Neural progenitor cell (in vitro differentiated cells): ENCODE results near the gene SURF4. TPM values are rescaled to one million over a fixed set of nuclear protein-coding genes. Genes with fewer than 3 reads are reported as not detected.

Source experiments
- DNase-seq: peaks from one replicate; pipeline ENCODE4 v3.0.0-alpha.2; 2016; ENCODE audit warnings: low spot score
- H2AFZ ChIP-seq: fragments of 200-600 bp; sonication (generic); replicated peaks from 2 replicates; pipeline ENCODE4 v1.6.1; 2016; ENCODE audit warnings: antibody characterized with exemption
- H3F3A ChIP-seq: fragments of 200-600 bp; sonication (generic); 2 replicates; pipeline ENCODE4 v1.6.1; 2016; ENCODE audit warnings: antibody characterized with exemption, low read depth
- H3K27ac ChIP-seq: fragments of 200-600 bp; sonication (generic); 2 replicates; pipeline ENCODE4 v1.5.1; 2016; ENCODE audit warnings: mild to moderate bottlenecking
- H3K27me3 ChIP-seq: fragments of 200-600 bp; sonication (generic); 2 replicates; pipeline ENCODE4 v1.6.1; 2016; ENCODE audit warnings: mild to moderate bottlenecking, moderate library complexity
- H3K36me3 ChIP-seq: fragments of 200-600 bp; sonication (generic); 2 replicates; pipeline ENCODE4 v1.5.1; 2016
- H3K4me1 ChIP-seq: fragments of 200-600 bp; sonication (generic); 2 replicates; pipeline ENCODE4 v1.6.1; 2016; ENCODE audit warnings: mixed run types
- H3K4me2 ChIP-seq: fragments of 200-600 bp; sonication (generic); 2 replicates; pipeline ENCODE4 v1.6.1; 2016
- H3K4me3 ChIP-seq: fragments of 200-600 bp; sonication (generic); 2 replicates; pipeline ENCODE4 v1.5.1; 2016
- H3K79me2 ChIP-seq: fragments of 200-600 bp; sonication (generic); 2 replicates; pipeline ENCODE4 v1.6.1; 2016; ENCODE audit warnings: low read depth
- H3K9ac ChIP-seq: fragments of 200-600 bp; sonication (generic); 2 replicates; pipeline ENCODE4 v1.6.1; 2016
- H3K9me3 ChIP-seq: fragments of 200-600 bp; sonication (generic); 2 replicates; pipeline ENCODE4 v1.5.1; 2016; ENCODE audit warnings: low read depth
- H4K20me1 ChIP-seq: fragments of 200-600 bp; sonication (generic); 2 replicates; pipeline ENCODE4 v1.6.1; 2016; ENCODE audit warnings: low read depth
- H3K27ac Mint-ChIP-seq: 3 replicates; pipeline ENCODE4 v1.8.0; 2021; ENCODE audit warnings: mixed read lengths
- H3K27me3 Mint-ChIP-seq: 2 replicates; pipeline ENCODE4 v1.8.0; 2022; ENCODE audit warnings: low read depth, mild to moderate bottlenecking, inconsistent platforms, moderate library complexity, mixed read lengths; ENCODE audit not compliant: insufficient read depth
- H3K36me3 Mint-ChIP-seq: 3 replicates; pipeline ENCODE4 v1.8.0; 2021; ENCODE audit warnings: mixed read lengths
- H3K4me1 Mint-ChIP-seq: 3 replicates; pipeline ENCODE4 v1.8.0; 2021; ENCODE audit warnings: mixed read lengths
- H3K4me3 Mint-ChIP-seq: 3 replicates; pipeline ENCODE4 v1.8.0; 2021; ENCODE audit warnings: mild to moderate bottlenecking, moderate library complexity, mixed read lengths
- H3K9me3 Mint-ChIP-seq: 3 replicates; pipeline ENCODE4 v1.8.0; 2020; ENCODE audit warnings: mixed read lengths
- EZH2 ChIP-seq: fragments of 200-600 bp; sonication (generic); IDR thresholded peaks from 2 replicates; pipeline ENCODE4 v1.6.1; 2017; ENCODE audit warnings: antibody characterized with exemption, mild to moderate bottlenecking, moderate library complexity
- EZH2phosphoT487 ChIP-seq: fragments of 200-600 bp; sonication (generic); IDR thresholded peaks from 2 replicates; pipeline ENCODE4 v1.6.1; 2017; ENCODE audit warnings: antibody characterized with exemption
- total RNA-seq: library from RNA; depleted of rRNA; stranded (reverse); fragments of >200 nt; gene quantifications from 2 replicates; pipeline ENCODE4 v1.2.3, GENCODE V29; 2015; ENCODE audit warnings: low replicate concordance
- TF ChIP-seq, protein P1 (sequence below): fragments of 200-600 bp; sonication (generic); IDR thresholded peaks from 2 replicates; pipeline ENCODE4 v1.5.1; 2017; ENCODE audit warnings: antibody characterized with exemption, mild to moderate bottlenecking

The SURF4 gene
- total RNA-seq, 1 donor from 2014 or later: 102 TPM

DNA sequence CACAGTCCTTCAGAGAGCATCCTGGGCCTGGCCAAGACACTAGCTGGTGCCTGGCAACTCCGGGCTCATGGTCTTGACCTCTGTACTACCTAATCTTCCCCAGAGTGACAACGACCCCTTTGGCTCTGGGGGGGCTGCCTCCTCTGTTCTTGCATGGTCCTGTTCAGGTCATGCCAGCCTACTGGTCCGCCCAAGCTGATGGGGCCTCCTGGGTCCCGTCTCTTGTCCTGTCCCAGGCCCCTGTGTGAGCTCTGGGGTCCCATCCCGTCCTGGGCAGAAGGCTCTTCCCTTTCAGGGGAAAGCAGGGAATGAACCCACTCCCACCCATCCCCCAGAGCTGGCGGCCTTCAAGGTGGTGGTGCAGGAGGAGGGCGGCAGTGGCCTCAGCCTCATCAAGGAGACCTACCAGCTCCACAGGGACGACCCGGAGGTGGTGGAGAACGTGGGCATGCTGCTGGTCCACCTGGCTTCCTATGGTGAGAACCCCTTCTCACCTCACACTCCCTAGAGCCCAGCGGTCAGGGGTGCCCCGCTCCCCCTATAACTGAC is 28.7 kb upstream of the SURF4 start:
- no peak overlapping the region for H2AFZ ChIP-seq
- Mint-ChIP-seq H3K4me1 (no peaks in the 10 kb centered on the region), H3K9me3 (no peaks in the 10 kb centered on the region)

DNA sequence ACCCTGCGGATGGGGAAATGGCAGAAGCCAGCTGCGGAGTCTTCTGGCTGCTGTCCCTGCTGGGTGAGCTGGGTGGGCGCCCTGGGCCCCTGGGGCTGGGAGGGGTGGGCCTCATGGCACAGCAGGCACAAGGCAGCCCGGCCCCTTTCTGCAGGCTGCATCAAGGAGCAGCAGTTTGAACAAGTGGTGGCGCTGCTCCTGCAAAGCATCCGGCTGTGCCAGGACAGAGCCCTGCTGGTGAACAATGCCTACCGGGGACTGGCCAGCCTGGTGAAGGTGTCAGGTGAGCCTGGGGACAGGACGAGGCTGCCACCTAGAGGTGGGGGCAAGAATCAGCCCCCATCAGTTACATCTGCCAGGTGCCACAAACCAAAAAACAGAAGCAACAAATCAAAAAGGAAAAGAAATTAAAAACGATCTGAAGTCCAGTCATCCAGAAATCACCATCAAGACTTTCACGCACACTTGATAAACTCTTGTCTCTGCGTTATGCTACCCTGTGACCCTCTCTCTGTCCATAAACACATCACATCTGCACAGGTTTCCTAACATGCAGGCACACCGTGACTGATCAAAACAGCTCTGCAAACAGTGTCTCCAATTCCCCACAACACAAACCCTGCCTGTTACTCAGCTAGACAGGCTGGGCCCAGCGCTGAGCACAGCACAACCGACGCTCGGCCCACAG is 28.1 kb upstream of the SURF4 start:
- peak; percentile 47 for DNase-seq
- peaks cover 6% of the 10 kb centered on the region for H4K20me1 ChIP-seq
- Mint-ChIP-seq H3K36me3 (peaks cover 11% of the 10 kb centered on the region), H3K27me3 (no peaks in the 10 kb centered on the region), H3K4me1 (no peaks in the 10 kb centered on the region), H3K9me3 (no peaks in the 10 kb centered on the region), H3K4me3 (no peak overlapping the region), H3K27ac (no peak overlapping the region)
- no peaks in the 10 kb centered on the region for H3K79me2 ChIP-seq
- H3K27ac ChIP-seq: no peak overlapping the region
- no peak for TF ChIP-seq EZH2
- TF ChIP-seq, protein P1, sequence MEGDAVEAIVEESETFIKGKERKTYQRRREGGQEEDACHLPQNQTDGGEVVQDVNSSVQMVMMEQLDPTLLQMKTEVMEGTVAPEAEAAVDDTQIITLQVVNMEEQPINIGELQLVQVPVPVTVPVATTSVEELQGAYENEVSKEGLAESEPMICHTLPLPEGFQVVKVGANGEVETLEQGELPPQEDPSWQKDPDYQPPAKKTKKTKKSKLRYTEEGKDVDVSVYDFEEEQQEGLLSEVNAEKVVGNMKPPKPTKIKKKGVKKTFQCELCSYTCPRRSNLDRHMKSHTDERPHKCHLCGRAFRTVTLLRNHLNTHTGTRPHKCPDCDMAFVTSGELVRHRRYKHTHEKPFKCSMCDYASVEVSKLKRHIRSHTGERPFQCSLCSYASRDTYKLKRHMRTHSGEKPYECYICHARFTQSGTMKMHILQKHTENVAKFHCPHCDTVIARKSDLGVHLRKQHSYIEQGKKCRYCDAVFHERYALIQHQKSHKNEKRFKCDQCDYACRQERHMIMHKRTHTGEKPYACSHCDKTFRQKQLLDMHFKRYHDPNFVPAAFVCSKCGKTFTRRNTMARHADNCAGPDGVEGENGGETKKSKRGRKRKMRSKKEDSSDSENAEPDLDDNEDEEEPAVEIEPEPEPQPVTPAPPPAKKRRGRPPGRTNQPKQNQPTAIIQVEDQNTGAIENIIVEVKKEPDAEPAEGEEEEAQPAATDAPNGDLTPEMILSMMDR: peak; percentile 52
- H2AFZ ChIP-seq: no peak overlapping the region
- H3K4me3 ChIP-seq: no peak overlapping the region
- H3K9ac ChIP-seq: no peak overlapping the region
- no peaks in the 10 kb centered on the region for H3K9me3 ChIP-seq
- H3K4me1 ChIP-seq: no peaks in the 10 kb centered on the region
- H3F3A ChIP-seq: peaks cover 10% of the 10 kb centered on the region
- H3K4me2 ChIP-seq: no peak overlapping the region
- H3K27me3 ChIP-seq: no peaks in the 10 kb centered on the region
- H3K36me3 ChIP-seq: no peaks in the 10 kb centered on the region

More for the DNA sequence above, 28.7 kb upstream of the SURF4 start:
- no peaks in the 10 kb centered on the region for H3K9me3 ChIP-seq
- Mint-ChIP-seq H3K27me3 (no peaks in the 10 kb centered on the region), H3K4me3 (no peak overlapping the region), H3K27ac (no peak overlapping the region), H3K36me3 (peaks cover 11% of the 10 kb centered on the region)
- TF ChIP-seq EZH2: no peak
- TF ChIP-seq, protein P1: no peak
- TF ChIP-seq EZH2phosphoT487: no peak
- H3K79me2 ChIP-seq: no peaks in the 10 kb centered on the region
- no peaks in the 10 kb centered on the region for H3K4me1 ChIP-seq
- H3K27ac ChIP-seq: no peak overlapping the region
- DNase-seq: no peak
- H3K4me3 ChIP-seq: no peak overlapping the region
- H3F3A ChIP-seq: peaks cover 10% of the 10 kb centered on the region
- H3K4me2 ChIP-seq: no peak overlapping the region
- H4K20me1 ChIP-seq: peaks cover 6% of the 10 kb centered on the region
- no peak overlapping the region for H3K9ac ChIP-seq
- no peaks in the 10 kb centered on the region for H3K36me3 ChIP-seq
- H3K27me3 ChIP-seq: no peaks in the 10 kb centered on the region

DNA sequence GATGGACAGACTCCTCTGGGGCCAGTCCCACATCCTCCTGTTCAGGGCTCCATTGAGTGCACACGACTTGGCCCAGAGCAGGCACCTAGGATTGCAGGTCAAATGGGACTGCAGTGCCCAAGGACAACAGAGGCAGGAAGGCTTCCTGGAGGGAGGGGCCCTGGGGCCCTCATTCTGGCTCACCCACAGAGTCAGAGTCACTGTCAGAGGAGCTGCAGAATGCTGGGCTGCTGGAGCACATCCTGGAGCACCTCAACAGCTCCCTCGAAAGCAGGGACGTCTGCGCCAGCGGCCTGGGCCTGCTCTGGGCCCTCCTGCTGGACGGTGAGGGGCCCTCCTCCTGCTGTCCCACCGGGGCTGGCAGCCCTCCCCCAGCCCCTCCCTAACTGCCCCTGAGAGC is 26.8 kb upstream of the SURF4 start:
- Mint-ChIP-seq H3K27ac (no peak overlapping the region), H3K9me3 (no peaks in the 10 kb centered on the region), H3K36me3 (peaks cover 11% of the 10 kb centered on the region), H3K4me3 (no peak overlapping the region), H3K4me1 (no peaks in the 10 kb centered on the region), H3K27me3 (peaks cover 2% of the 10 kb centered on the region)
- Histone ChIP-seq H3K79me2 (no peaks in the 10 kb centered on the region), H3K9ac (no peak overlapping the region), H3K27ac (no peak overlapping the region), H3K4me1 (no peaks in the 10 kb centered on the region), H3K9me3 (no peaks in the 10 kb centered on the region), H3K27me3 (no peaks in the 10 kb centered on the region), H3K36me3 (no peaks in the 10 kb centered on the region), H3K4me2 (no peak overlapping the region), H3K4me3 (no peak overlapping the region), H4K20me1 (peaks cover 6% of the 10 kb centered on the region), H3F3A (peaks cover 8% of the 10 kb centered on the region), H2AFZ (no peak overlapping the region)
- TF ChIP-seq EZH2phosphoT487: no peak
- no peak for TF ChIP-seq EZH2
- TF ChIP-seq, protein P1: no peak
- DNase-seq: no peak
